Peyer's patch (tissue), 4 donors: Measurements from ENCODE around the gene F5. TPM values are rescaled to one million over a fixed set of nuclear protein-coding genes. Genes with fewer than 3 reads are reported as not detected.

Experiments
- DNase-seq, 3 donors: peaks; one replicate each; pipeline ENCODE4 v3.0.0-alpha.2; 2017 to 2019
- H3K27ac ChIP-seq, 4 donors: fragments of 200-600 bp; sonication (generic); one replicate each; pipeline ENCODE4 v1.5.1; 2016 to 2019
- H3K27me3 ChIP-seq, 2 donors: fragments of 200-600 bp; sonication (generic); one replicate each; pipeline ENCODE4 v1.5.1; 2019
- H3K36me3 ChIP-seq, 3 donors: fragments of 200-600 bp; sonication (generic); one replicate each; pipeline ENCODE4 v1.5.1; 2016 to 2019
- H3K4me1 ChIP-seq, 4 donors: fragments of 200-600 bp; sonication (generic); one replicate each; pipeline ENCODE4 v1.5.1; 2016 to 2019
- H3K4me3 ChIP-seq, 4 donors: fragments of 200-600 bp; sonication (generic); 1 replicate in 3 of 4; 2 replicates in 1 of 4; pipeline ENCODE4 v1.5.1; 2016 to 2019; ENCODE audit warnings: mild to moderate bottlenecking in 1 of 4
- H3K9me3 ChIP-seq, 4 donors: fragments of 200-600 bp; sonication (generic); one replicate each; pipeline ENCODE4 v1.5.1; 2016 to 2019; ENCODE audit warnings: mild to moderate bottlenecking in 1 of 4
- CTCF ChIP-seq, 6 experiments: fragments of 450-650 bp in 4 of 6; fragments of 200-600 bp in 2 of 6; sonication (generic) in 1 of 6; IDR thresholded peaks; one replicate each; pipeline ENCODE4 v1.5.1; 2017 to 2019; ENCODE audit warnings: antibody characterized with exemption in 6 of 6, mild to moderate bottlenecking in 3 of 6, moderate library complexity in 1 of 6
- POLR2A ChIP-seq, 2 donors: fragments of 450-650 bp; IDR thresholded peaks; one replicate each; pipeline ENCODE4 v1.5.1; 2017; ENCODE audit warnings: antibody characterized with exemption in 2 of 2, mild to moderate bottlenecking in 2 of 2, moderate library complexity in 2 of 2
- small RNA-seq, 2 donors: library from RNA; depleted of rRNA; stranded (forward); fragments of <200 nt; gene quantifications; one replicate each; pipeline ENCODE3, GENCODE V24; 2016
- total RNA-seq, 4 donors: library from RNA; depleted of rRNA; stranded (reverse); fragments of >200 nt; gene quantifications; one replicate each; pipeline ENCODE4 v1.1.0, GENCODE V29; 2016

Gene F5
- total RNA-seq, 4 donors from 2014 or later = 0.18 to 0.80 (median 0.28) TPM; not detected in 1

GRCh38 chr1:169468982-169469381 is 117.3 kb downstream of the F5 start:
- Histone ChIP-seq H3K36me3 (peaks cover 0 to 14% (median 0%) of the 10 kb centered on the region in 3 donors), H3K4me3 (no peak overlapping the region), H3K27me3 (no peaks in the 10 kb centered on the region), H3K4me1 (no peaks in the 10 kb centered on the region), H3K9me3 (no peaks in the 10 kb centered on the region), H3K27ac (no peak overlapping the region)
- TF ChIP-seq CTCF (IDR thresholded peaks at IDR 0.05) (no peak), POLR2A (IDR thresholded peaks at IDR 0.05) (no peak)
- no peak for DNase-seq

- Histone ChIP-seq H3K27ac (no peak overlapping the region), H3K4me3 (no peak overlapping the region), H3K9me3 (no peaks in the 10 kb centered on the region), H3K36me3 (peaks cover 0 to 14% (median 0%) of the 10 kb centered on the region in 3 donors), H3K4me1 (no peaks in the 10 kb centered on the region), H3K27me3 (no peaks in the 10 kb centered on the region)
- peak in 1 of 3 donors; percentile 50 for DNase-seq
- TF ChIP-seq POLR2A (IDR thresholded peaks at IDR 0.05) (no peak), CTCF (IDR thresholded peaks at IDR 0.05) (peak in 4 of 6 experiments; percentile 25 to 65 (median 50))
These were observed 119.7 kb downstream of the F5 start for GRCh38 chr1:169466259-169467230.

- no peak for TF ChIP-seq POLR2A (IDR thresholded peaks at IDR 0.05)
- no peak for TF ChIP-seq CTCF (IDR thresholded peaks at IDR 0.05)
- Histone ChIP-seq H3K4me1 (peaks cover 0 to 4% (median 0%) of the 10 kb centered on the region in 4 donors), H3K36me3 (peaks cover 0 to 14% (median 0%) of the 10 kb centered on the region in 3 donors), H3K27ac (no peak overlapping the region), H3K27me3 (no peaks in the 10 kb centered on the region), H3K4me3 (no peak overlapping the region), H3K9me3 (no peaks in the 10 kb centered on the region)
- no peak for DNase-seq
These were observed 121.0 kb downstream of the F5 start for GRCh38 chr1:169465281-169465680.

Small RNA genes lying within 50 kb of the gene (small RNA-seq; reads per million reads assigned to genes)
- 0 reads per million in 2 donors for gene AL021068.2

Other genes with a start within 250 kb of the F5 start
- 10 to 100 TPM in 1 of 4 donors, 1 to 10 TPM in 3; 3.3 to 12.7 (median 4.6) TPM for gene NME7, start 218.7 kb downstream of the F5 start, total RNA-seq
- gene BLZF1, start 218.3 kb downstream of the F5 start, total RNA-seq = 10 to 100 TPM; 14.7 to 28.9 (median 20.3) TPM
- gene CCDC181, start 159.0 kb downstream of the F5 start, total RNA-seq = 1 to 10 TPM in 1 of 4 donors, not detected in 3; 2.5 TPM
- 10 to 100 TPM in 2 of 4 donors, 1 to 10 TPM in 2; 7.2 to 14.9 (median 10.9) TPM for gene SLC19A2, start 100.5 kb downstream of the F5 start, total RNA-seq
- gene SELP, start 43.6 kb upstream of the F5 start, total RNA-seq = 1 to 10 TPM in 3 of 4 donors, under 1 TPM in 1; 0.70 to 8.3 (median 4.9) TPM
- 1 to 10 TPM in 1 of 4 donors, under 1 TPM in 1, not detected in 2; 0.35 to 9.9 TPM for gene SELL, start 125.1 kb upstream of the F5 start, total RNA-seq
- under 1 TPM in 2 of 4 donors, not detected in 2; 0.57 to 0.83 TPM for gene SELE, start 147.6 kb upstream of the F5 start, total RNA-seq
- 1 to 10 TPM; 1.5 to 8.9 (median 5.0) TPM for gene METTL18, start 208.4 kb upstream of the F5 start, total RNA-seq